HG02885 (cell line): ENCODE measurements around the gene FGR.
"Not testable (repeated sequence)": the region's sequence is repeated elsewhere in the genome, so short reads cannot be mapped to it uniquely, and the experiment has no call there.

Experiments used
- ATAC-seq: cut with Tn5 transposase; IDR thresholded peaks from one replicate; pipeline ENCODE4 v1.9.1; 2021; ENCODE audit warnings: mild to moderate bottlenecking; ENCODE audit not compliant: unreplicated experiment, poor library complexity

FGR gene

GRCh38 chr1:27638805-27639204 lies 3.8 kb upstream of the FGR start:
- ATAC-seq, result no peak

- ATAC-seq, result no peak
Measured at GRCh38 chr1:27638047-27638734, 3.2 kb upstream of the FGR start.

- no peak for ATAC-seq
Measured at GRCh38 chr1:27635396-27636142, 584 bp upstream of the FGR start.

GRCh38 chr1:27634177-27634984 lies 604 bp downstream of the FGR start:
- ATAC-seq, result no peak

GRCh38 chr1:27633640-27634176 lies 1.3 kb downstream of the FGR start:
- no peak for ATAC-seq

- no peak for ATAC-seq
Measured at GRCh38 chr1:27633298-27633610, 1.7 kb downstream of the FGR start.

GRCh38 chr1:27632387-27633297 lies 2.3 kb downstream of the FGR start:
- ATAC-seq, result peak; percentile 38

GRCh38 chr1:27630859-27631491 lies 4.0 kb downstream of the FGR start:
- peak; percentile 19 for ATAC-seq

- no peak for ATAC-seq
Measured at GRCh38 chr1:27628712-27629111, 6.3 kb downstream of the FGR start.

- not testable (repeated sequence) for ATAC-seq
Measured at GRCh38 chr1:27627733-27628132, 7.3 kb downstream of the FGR start.

GRCh38 chr1:27627061-27627460 lies 7.9 kb downstream of the FGR start:
- ATAC-seq, result no peak

- no peak for ATAC-seq
Measured at GRCh38 chr1:27626031-27626935, 8.7 kb downstream of the FGR start.

- no peak for ATAC-seq
Measured at GRCh38 chr1:27624467-27625178, 10.4 kb downstream of the FGR start.

- ATAC-seq, result no peak
Measured at GRCh38 chr1:27623327-27624212, 11.4 kb downstream of the FGR start.

- no peak for ATAC-seq
Measured at GRCh38 chr1:27622828-27623227, 12.2 kb downstream of the FGR start.

- ATAC-seq, result no peak
Measured at GRCh38 chr1:27621051-27621920, 13.7 kb downstream of the FGR start.
